Endothelial cell of umbilical vein (primary cell): Measurements from ENCODE around the gene AOC1. TPM values are rescaled to one million over a fixed set of nuclear protein-coding genes. Genes with fewer than 3 reads are reported as not detected.

Source experiments
- BruUV-seq: library from RNA; stranded (reverse); fragments of 400-500 nt; replicated peaks from 2 replicates; lab custom pipeline; 2021; lab: Mats Ljungman, UMichigan
- CTCF ChIA-PET: fragments of 300-600, 350-600 bp; sonication (Branson Sonifier 250); formaldehyde crosslinking; loops from one replicate; lab custom pipeline; 2021; ENCODE audit warnings: antibody characterized with exemption, inconsistent platforms; lab: Charles Lee
- POLR2A ChIA-PET: fragments of 300-600, 350-600 bp; sonication (Branson Sonifier 250); formaldehyde crosslinking; loops from one replicate; lab custom pipeline; 2021; ENCODE audit warnings: antibody characterized with exemption, inconsistent platforms; lab: Charles Lee
- DNase-seq: peaks from one replicate; pipeline ENCODE4 v3.0.0-alpha.2; 2011; ENCODE audit warnings: low read depth, low spot score
- FAIRE-seq: peaks from 2 replicates; lab custom pipeline; 2011; peaks lifted over from hg19 to GRCh38; lab: Jason Lieb, UNC
- H2AFZ ChIP-seq: 2 replicates; pipeline ENCODE4 v1.6.0; 2012; ENCODE audit warnings: low read depth, low read length, control low read depth, inconsistent platforms
- H3K27ac ChIP-seq: 2 replicates; pipeline ENCODE4 v1.5.1; 2011; ENCODE audit warnings: low read depth, mild to moderate bottlenecking, control low read depth, low read length, moderate library complexity; ENCODE audit not compliant: insufficient read depth
- H3K27me3 ChIP-seq, 2 experiments: 2 replicates each; pipeline versions ENCODE4 v1.6.0 to v1.6.1; 2011; ENCODE audit warnings: low read length in 2 of 2, mixed read lengths in 1 of 2; ENCODE audit not compliant: control insufficient read depth in 2 of 2, insufficient read depth in 2 of 2
- H3K36me3 ChIP-seq, 2 experiments: 2 replicates in 1 of 2; 3 replicates in 1 of 2; pipeline ENCODE4 v1.5.1; 2011; ENCODE audit warnings: low read length in 2 of 2, mild to moderate bottlenecking in 1 of 2, moderate library complexity in 1 of 2; ENCODE audit not compliant: control insufficient read depth in 2 of 2, insufficient read depth in 2 of 2; ENCODE audit errors: extremely low read depth in 1 of 2
- H3K4me1 ChIP-seq: 3 replicates; pipeline ENCODE4 v1.5.1; 2011; ENCODE audit warnings: mild to moderate bottlenecking, low read length; ENCODE audit not compliant: control insufficient read depth, insufficient read depth; ENCODE audit errors: extremely low read depth
- H3K4me2 ChIP-seq: 2 replicates; pipeline ENCODE4 v1.6.1; 2011; ENCODE audit warnings: low read length, control low read depth, mixed read lengths; ENCODE audit not compliant: insufficient read depth
- H3K4me3 ChIP-seq, 3 experiments: fragments of 200-600 bp in 1 of 3; sonication (generic), shearing (Covaris generic) in 1 of 3; replicated peaks in 1 of 3; 2 replicates each; pipeline ENCODE4 v1.5.1; 2011 to 2016; ENCODE audit warnings: control low read depth in 3 of 3, low read length in 3 of 3, mild to moderate bottlenecking in 2 of 3, inconsistent platforms in 1 of 3, low read depth in 1 of 3, moderate library complexity in 1 of 3; ENCODE audit not compliant: insufficient read depth in 1 of 3
- H3K79me2 ChIP-seq: 2 replicates; pipeline ENCODE4 v1.6.0; 2012; ENCODE audit warnings: low read length, inconsistent platforms; ENCODE audit not compliant: control insufficient read depth, insufficient read depth
- H3K9ac ChIP-seq: replicated peaks from 2 replicates; pipeline ENCODE3; 2011; ENCODE audit warnings: low read length, control low read depth; ENCODE audit not compliant: insufficient read depth; ENCODE audit errors: extremely low read depth
- H3K9me1 ChIP-seq: replicated peaks from 3 replicates; pipeline ENCODE4 v1.6.0; 2011; ENCODE audit warnings: mild to moderate bottlenecking, low read length; ENCODE audit not compliant: control insufficient read depth, insufficient read depth; ENCODE audit errors: extremely low read depth
- H3K9me3 ChIP-seq: replicated peaks from 2 replicates; pipeline ENCODE4 v1.5.1; 2012; ENCODE audit warnings: low read length, inconsistent platforms; ENCODE audit not compliant: control insufficient read depth, insufficient read depth
- H4K20me1 ChIP-seq: replicated peaks from 2 replicates; pipeline ENCODE3; 2011; ENCODE audit warnings: mild to moderate bottlenecking, low read length; ENCODE audit not compliant: control insufficient read depth, insufficient read depth; ENCODE audit errors: extremely low read depth
- CTCF ChIP-seq, 2 donors: IDR thresholded peaks; 1 replicate in 1 of 2; 2 replicates in 1 of 2; pipeline ENCODE4 v1.5.1; 2011; ENCODE audit warnings: low read length in 2 of 2, mild to moderate bottlenecking in 2 of 2, moderate library complexity in 2 of 2, control low read depth in 1 of 2, inconsistent platforms in 1 of 2, low read depth in 1 of 2; ENCODE audit not compliant: insufficient read depth in 1 of 2; ENCODE audit errors: extremely low read depth in 1 of 2
- EZH2 ChIP-seq: IDR thresholded peaks from 2 replicates; pipeline ENCODE4 v1.6.1; 2012; ENCODE audit warnings: borderline replicate concordance, low read depth, mild to moderate bottlenecking, moderate library complexity, low read length, inconsistent platforms; ENCODE audit not compliant: severe bottlenecking
- FOS ChIP-seq: IDR thresholded peaks from 2 replicates; pipeline ENCODE4 v1.6.1; 2011; ENCODE audit warnings: mild to moderate bottlenecking, low read length, moderate library complexity, borderline replicate concordance; ENCODE audit not compliant: insufficient read depth
- GATA2 ChIP-seq: IDR thresholded peaks from 2 replicates; pipeline ENCODE4 v1.7.0; 2011; ENCODE audit warnings: low read depth, mild to moderate bottlenecking, moderate library complexity, mixed read lengths, low read length; ENCODE audit not compliant: insufficient read length, insufficient read depth
- MAX ChIP-seq: IDR thresholded peaks from 2 replicates; pipeline ENCODE4 v1.6.1; 2011; ENCODE audit not compliant: insufficient read depth, insufficient read length
- MYC ChIP-seq: IDR thresholded peaks from one replicate; pipeline ENCODE4 v1.6.1; 2011; ENCODE audit warnings: mild to moderate bottlenecking, low read depth, low read length
- POLR2A ChIP-seq: IDR thresholded peaks from 2 replicates; pipeline ENCODE4 v1.6.1; 2012; ENCODE audit warnings: low read depth, mild to moderate bottlenecking, control low read depth, low read length
- POLR2AphosphoS5 ChIP-seq: IDR thresholded peaks from 2 replicates; pipeline ENCODE4 v1.6.1; 2012; ENCODE audit warnings: low read depth, mild to moderate bottlenecking, control low read depth, low read length, moderate library complexity; ENCODE audit not compliant: insufficient read depth
- dilution Hi-C: fragments of 300-500 bp; cut with MboI; formaldehyde crosslinking; loops from one replicate; pipeline ENCODE4 v1.15.0; 2019; ENCODE audit warnings: low sequenced_read_pairs; ENCODE audit not compliant: extremely low pct_ligation_motif_present
- intact Hi-C: fragments of 100-400 bp; cut with micrococcal nuclease; formaldehyde crosslinking; loops from one replicate; pipeline ENCODE4 v1.10.0; 2022
- polyA plus RNA-seq, 4 experiments: library from polyadenylated mRNA; depleted of rRNA in 3 of 4; stranded (reverse) in 3 of 4; unstranded in 1 of 4; fragments of >200 nt; gene quantifications; 2 replicates each; pipeline versions ENCODE4 v1.2.1 to v1.2.3, GENCODE V29; 2011 to 2012; ENCODE audit warnings: missing spikeins in 1 of 4
- total RNA-seq: library from RNA; stranded (reverse); gene quantifications from 2 replicates; pipeline ENCODE4 v1.2.3, GENCODE V29; 2021

The AOC1 gene
- total and polyA plus RNA-seq, 2 donors (not counting 3 experiments of a cell fraction or from before 2014, with no cell fraction given), result not detected

GRCh38 chr7:150835702-150836280 lies 16.5 kb upstream of the AOC1 start:
- POLR2A ChIA-PET, result no interaction called here
- CTCF ChIA-PET, result interaction anchor here (0.6 to 1.0 kb wide), 2 partner anchors 41 to 124 kb away, joined by 3 to 4 read pairs; no protein-coding TSS in a partner anchor
- H3K79me2 ChIP-seq, result no peaks in the 10 kb centered on the region

More at GRCh38 chr7:150835702-150836280, 16.5 kb upstream of the AOC1 start:
- peaks cover 2 to 5% of the 10 kb centered on the region in 2 experiments for H3K27me3 ChIP-seq
- intact Hi-C loops (no loop called here), dilution Hi-C loops (no loop called here)
- H3K9me3 ChIP-seq, result no peaks in the 10 kb centered on the region
- H3K9ac ChIP-seq, result no peak overlapping the region
- TF ChIP-seq POLR2A, result no peak
- TF ChIP-seq POLR2AphosphoS5, result no peak
- TF ChIP-seq GATA2, result no peak
- TF ChIP-seq EZH2, result no peak
- no peak for TF ChIP-seq FOS
- no peak for TF ChIP-seq MYC
- no peak for TF ChIP-seq CTCF (IDR thresholded peaks at IDR 0.05; ENCODE audit: extremely low read depth in 1 of 2, insufficient read depth in 1 of 2, low read depth in 1 of 2, low read length in 2 of 2)
- TF ChIP-seq MAX, result no peak
- BruUV-seq, result no TSS peak
- no peaks in the 10 kb centered on the region for H3K4me1 ChIP-seq
- FAIRE-seq, result no peak
- no peak overlapping the region for H2AFZ ChIP-seq
- no peak overlapping the region for H3K4me3 ChIP-seq
- no peak for DNase-seq
- H4K20me1 ChIP-seq, result no peaks in the 10 kb centered on the region
- H3K4me2 ChIP-seq, result no peak overlapping the region
- H3K36me3 ChIP-seq, result no peaks in the 10 kb centered on the region
- no peak overlapping the region for H3K27ac ChIP-seq
- no peaks in the 10 kb centered on the region for H3K9me1 ChIP-seq
